ENCODE results near the gene DOK5. TPM values are rescaled to one million over a fixed set of nuclear protein-coding genes. Genes with fewer than 3 reads are reported as not detected.

Gene DOK5
- total RNA-seq, 1 experiment from 2014 or later: 4.9 TPM

DNA sequence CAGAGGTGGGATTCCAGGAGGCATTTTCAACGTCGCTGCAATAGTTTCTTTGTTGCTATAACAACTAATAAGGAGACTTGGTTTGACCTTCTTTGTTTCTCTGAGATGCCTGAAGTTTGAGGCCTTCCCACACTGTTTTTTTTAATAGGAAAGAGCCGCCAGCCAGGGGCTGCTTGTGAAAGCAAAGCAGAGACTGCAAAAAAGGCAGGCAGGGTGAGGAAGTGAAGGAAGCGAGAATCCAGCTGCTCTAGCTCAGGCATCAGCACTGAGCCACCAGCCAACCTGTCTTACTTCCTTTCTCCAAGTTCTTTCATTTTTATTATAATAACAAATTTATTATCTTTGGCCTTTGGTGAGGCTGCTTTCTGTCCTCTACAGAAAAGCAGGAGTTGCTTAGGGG lies 179.1 kb downstream of the DOK5 start:
- CTCF ChIA-PET: no interaction called here
- TF ChIP-seq CTCF (conservative IDR thresholded peaks at IDR 0.05; ENCODE audit: low read depth, low read length) (no peak), EZH2 (IDR thresholded peaks at IDR 0.05; ENCODE audit: borderline replicate concordance, low read depth, low read length, poor library complexity, severe bottlenecking) (no peak)
- H3K4me3 ChIP-seq (ENCODE audit: low read depth, low read length, poor library complexity, severe bottlenecking): no peak overlapping the region
- H3K36me3 ChIP-seq (ENCODE audit: insufficient read depth, low read length, poor library complexity, severe bottlenecking): no peaks in the 10 kb centered on the region
- no peaks in the 10 kb centered on the region for H3K9me3 ChIP-seq (ENCODE audit: low read depth, low read length, poor library complexity, severe bottlenecking)
- no peak overlapping the region for H3K27ac ChIP-seq (ENCODE audit: low read depth, low read length, poor library complexity, severe bottlenecking)
- intact Hi-C loops (cut with micrococcal nuclease; ENCODE audit: unreplicated experiment): no loop called here
- H3K27me3 ChIP-seq (replicated peaks; ENCODE audit: insufficient read depth, low read depth, low read length, poor library complexity): no peaks in the 10 kb centered on the region
- no peak for DNase-seq (ENCODE audit: low spot score)
- POLR2A ChIA-PET (ENCODE audit: low non-redundant PET): no interaction called here
- no TSS peak for BruUV-seq (replicated peaks)
- no peaks in the 10 kb centered on the region for H3K4me1 ChIP-seq (ENCODE audit: insufficient read depth, low read length, poor library complexity, severe bottlenecking)

GRCh38 chr20:54657268-54657826 lies 182.0 kb downstream of the DOK5 start:
- Histone ChIP-seq H3K4me1 (ENCODE audit: insufficient read depth, low read length, poor library complexity, severe bottlenecking) (no peaks in the 10 kb centered on the region), H3K27me3 (replicated peaks; ENCODE audit: insufficient read depth, low read depth, low read length, poor library complexity) (no peaks in the 10 kb centered on the region), H3K4me3 (ENCODE audit: low read depth, low read length, poor library complexity, severe bottlenecking) (no peak overlapping the region), H3K27ac (ENCODE audit: low read depth, low read length, poor library complexity, severe bottlenecking) (no peak overlapping the region), H3K36me3 (ENCODE audit: insufficient read depth, low read length, poor library complexity, severe bottlenecking) (no peaks in the 10 kb centered on the region), H3K9me3 (ENCODE audit: low read depth, low read length, poor library complexity, severe bottlenecking) (no peaks in the 10 kb centered on the region)
- no peak for TF ChIP-seq EZH2 (IDR thresholded peaks at IDR 0.05; ENCODE audit: borderline replicate concordance, low read depth, low read length, poor library complexity, severe bottlenecking)
- no peak for TF ChIP-seq CTCF (conservative IDR thresholded peaks at IDR 0.05; ENCODE audit: low read depth, low read length)
- BruUV-seq (replicated peaks): no TSS peak
- POLR2A ChIA-PET (ENCODE audit: low non-redundant PET): no interaction called here
- intact Hi-C loops (cut with micrococcal nuclease; ENCODE audit: unreplicated experiment): no loop called here
- DNase-seq (ENCODE audit: low spot score): peak; percentile 4
- CTCF ChIA-PET: no interaction called here

- ChIA-PET CTCF (no interaction called here), POLR2A (ENCODE audit: low non-redundant PET) (no interaction called here)
- Histone ChIP-seq H3K27ac (ENCODE audit: low read depth, low read length, poor library complexity, severe bottlenecking) (no peak overlapping the region), H3K27me3 (replicated peaks; ENCODE audit: insufficient read depth, low read depth, low read length, poor library complexity) (no peaks in the 10 kb centered on the region), H3K4me3 (ENCODE audit: low read depth, low read length, poor library complexity, severe bottlenecking) (no peak overlapping the region), H3K36me3 (ENCODE audit: insufficient read depth, low read length, poor library complexity, severe bottlenecking) (no peaks in the 10 kb centered on the region), H3K9me3 (ENCODE audit: low read depth, low read length, poor library complexity, severe bottlenecking) (no peaks in the 10 kb centered on the region), H3K4me1 (ENCODE audit: insufficient read depth, low read length, poor library complexity, severe bottlenecking) (no peaks in the 10 kb centered on the region)
- intact Hi-C loops (cut with micrococcal nuclease; ENCODE audit: unreplicated experiment): no loop called here
- no peak for DNase-seq (ENCODE audit: low spot score)
- no TSS peak for BruUV-seq (replicated peaks)
- TF ChIP-seq CTCF (conservative IDR thresholded peaks at IDR 0.05; ENCODE audit: low read depth, low read length) (no peak), EZH2 (IDR thresholded peaks at IDR 0.05; ENCODE audit: borderline replicate concordance, low read depth, low read length, poor library complexity, severe bottlenecking) (no peak)
Observed at GRCh38 chr20:54658525-54658924, 183.1 kb downstream of the DOK5 start.

Measured in A673 (cell line).